GM12873 (cell line): Measurements from ENCODE around the gene TRIM13.

Source experiments
- CTCF ChIP-seq: IDR thresholded peaks from 2 replicates; pipeline ENCODE4 v1.5.1; 2012; ENCODE audit warnings: low read depth, mild to moderate bottlenecking, moderate library complexity, low read length, control low read depth; ENCODE audit not compliant: insufficient read depth; ENCODE audit errors: missing control alignments

Gene TRIM13

GRCh38 chr13:50052478-50052877, 55.6 kb downstream of the TRIM13 start:
- no peak for TF ChIP-seq CTCF

- no peak for TF ChIP-seq CTCF
Observed at GRCh38 chr13:50053844-50054243, 57.0 kb downstream of the TRIM13 start.

- no peak for TF ChIP-seq CTCF
Observed at GRCh38 chr13:50055454-50055853, 58.6 kb downstream of the TRIM13 start.

GRCh38 chr13:50060718-50061117, 63.9 kb downstream of the TRIM13 start:
- no peak for TF ChIP-seq CTCF

- TF ChIP-seq CTCF: no peak
Observed at GRCh38 chr13:50065712-50066111, 68.9 kb downstream of the TRIM13 start.
